GM19023 (cell line): ENCODE measurements around the gene SORT1.
"Not testable (repeated sequence)": the region's sequence is repeated elsewhere in the genome, so short reads cannot be mapped to it uniquely, and the experiment has no call there.

ENCODE experiments used
- ATAC-seq: cut with Tn5 transposase; IDR thresholded peaks from one replicate; pipeline ENCODE4 v1.9.1; 2021; ENCODE audit warnings: mild to moderate bottlenecking, moderate library complexity; ENCODE audit not compliant: unreplicated experiment

SORT1 gene

DNA sequence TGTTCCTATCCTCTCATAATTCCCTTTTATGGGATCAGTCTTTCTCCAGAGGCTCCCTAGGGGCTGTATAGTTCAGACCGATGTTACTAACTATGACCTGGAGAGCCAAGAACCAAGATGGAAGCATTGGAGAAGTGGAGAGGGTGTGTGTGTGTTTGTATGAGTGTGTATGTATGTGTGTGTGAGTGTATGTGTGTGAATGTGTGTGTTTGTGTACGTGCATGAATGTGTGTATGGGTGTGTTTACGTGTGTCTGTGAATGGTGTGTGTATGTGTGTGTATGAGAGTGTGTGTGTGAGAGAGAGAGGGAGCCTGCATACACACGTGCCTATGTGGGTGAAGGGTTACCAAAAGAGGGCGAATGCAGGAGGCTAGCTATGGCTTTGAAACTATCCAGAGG lies 95.8 kb downstream of the SORT1 start:
- no peak for ATAC-seq

DNA sequence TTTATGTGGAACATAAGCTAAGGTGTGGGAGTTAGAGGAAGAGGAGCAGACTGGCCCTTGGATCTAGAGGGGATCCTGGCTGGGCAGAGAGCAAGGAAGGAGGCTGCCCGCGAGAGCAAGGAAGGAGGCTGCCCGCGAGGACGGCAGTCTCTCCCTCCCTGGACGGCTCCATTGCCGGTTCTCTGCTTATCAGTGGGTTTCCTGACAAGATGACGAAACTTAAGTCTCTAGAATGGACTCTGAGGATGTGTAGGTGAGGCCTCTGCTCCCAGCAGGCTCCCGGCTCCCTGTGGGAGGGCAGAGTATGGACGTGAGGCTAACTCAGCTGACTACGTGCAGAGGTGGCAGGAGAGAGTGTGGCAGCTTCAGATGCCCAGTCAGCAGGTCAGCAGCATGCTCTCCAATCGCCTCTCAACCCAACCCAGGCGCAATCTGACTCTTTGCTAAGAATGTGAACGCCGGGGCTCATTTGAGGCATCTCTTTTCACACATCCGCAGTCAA lies 97.0 kb downstream of the SORT1 start:
- ATAC-seq, result no peak

DNA sequence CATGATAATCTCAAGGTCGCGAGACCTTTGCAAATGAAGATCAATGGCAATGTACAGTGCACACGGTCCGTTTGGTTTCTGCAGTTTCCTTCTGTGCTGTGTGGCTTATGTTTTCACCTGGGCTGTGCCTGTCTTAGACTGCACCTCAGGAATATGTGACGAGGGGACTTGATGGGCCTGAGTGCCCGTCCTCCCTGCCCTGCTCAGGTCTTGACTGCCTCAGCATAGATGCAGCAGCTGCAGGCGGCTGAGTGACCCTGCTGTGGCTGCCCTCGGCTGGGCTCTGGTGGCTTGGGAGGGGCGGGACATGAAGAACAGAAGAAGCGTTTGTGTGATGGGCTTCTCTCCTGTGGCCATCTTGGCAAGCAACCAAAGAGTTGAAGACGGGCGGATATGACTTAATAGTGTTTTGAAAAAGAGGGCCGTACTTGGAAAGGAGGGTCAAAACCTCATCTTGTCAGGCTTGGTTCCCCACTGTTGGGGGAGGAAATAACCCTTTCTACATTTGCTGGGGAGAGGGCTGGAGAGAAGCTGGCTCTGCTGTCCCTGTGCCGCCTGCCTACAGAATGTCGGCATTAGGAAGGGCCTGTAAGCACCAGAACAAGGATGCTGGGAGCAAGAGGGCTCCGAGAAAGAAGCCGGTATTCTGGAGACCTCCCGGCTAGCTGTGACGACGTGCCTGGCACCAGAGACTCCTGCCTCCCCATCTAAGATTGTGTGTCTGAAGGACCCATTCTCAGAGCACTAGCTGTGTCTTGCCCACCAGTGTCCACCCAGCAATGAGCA lies 98.0 kb downstream of the SORT1 start:
- no peak for ATAC-seq

DNA sequence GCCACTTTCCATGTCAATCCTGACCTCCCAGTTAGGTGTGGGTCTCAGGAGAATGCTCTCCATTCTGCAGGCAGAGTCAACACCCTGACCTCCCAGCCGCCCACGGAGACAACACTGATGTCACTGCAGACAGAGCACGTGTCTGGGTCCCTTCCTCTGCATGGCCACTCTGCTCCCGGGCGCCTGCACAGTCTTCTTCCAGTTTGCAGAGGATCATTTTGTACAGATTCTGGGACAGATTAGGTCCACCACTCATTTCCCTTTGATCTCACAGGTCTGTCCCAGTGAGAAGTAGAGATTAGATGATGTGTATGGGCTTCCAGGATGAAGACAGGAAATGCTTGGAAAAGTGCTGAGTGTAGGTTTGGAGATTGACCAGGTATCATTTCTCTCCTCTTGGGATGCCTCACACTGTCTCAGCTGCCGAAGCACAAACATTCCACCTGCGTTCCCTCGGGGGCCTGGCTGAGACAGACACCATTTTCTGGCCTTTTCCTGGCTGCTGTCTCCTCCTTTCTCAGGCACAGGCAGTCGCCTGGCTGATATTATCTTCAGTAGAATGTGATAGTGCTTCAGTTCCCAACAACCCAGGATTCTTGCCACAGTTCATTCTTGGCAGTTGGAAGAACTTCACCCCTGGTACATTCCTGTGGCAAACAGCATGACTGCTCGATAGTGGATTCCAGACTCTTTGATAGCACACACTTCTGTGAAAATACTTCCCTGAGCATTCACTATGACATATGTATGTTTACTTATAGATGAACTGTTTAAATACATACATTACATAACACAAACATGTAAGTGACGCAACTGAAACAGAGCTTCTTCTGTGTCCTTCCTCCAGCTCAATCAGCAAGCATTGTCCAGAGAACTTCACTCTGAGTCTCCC lies 98.8 kb downstream of the SORT1 start:
- no peak for ATAC-seq

DNA sequence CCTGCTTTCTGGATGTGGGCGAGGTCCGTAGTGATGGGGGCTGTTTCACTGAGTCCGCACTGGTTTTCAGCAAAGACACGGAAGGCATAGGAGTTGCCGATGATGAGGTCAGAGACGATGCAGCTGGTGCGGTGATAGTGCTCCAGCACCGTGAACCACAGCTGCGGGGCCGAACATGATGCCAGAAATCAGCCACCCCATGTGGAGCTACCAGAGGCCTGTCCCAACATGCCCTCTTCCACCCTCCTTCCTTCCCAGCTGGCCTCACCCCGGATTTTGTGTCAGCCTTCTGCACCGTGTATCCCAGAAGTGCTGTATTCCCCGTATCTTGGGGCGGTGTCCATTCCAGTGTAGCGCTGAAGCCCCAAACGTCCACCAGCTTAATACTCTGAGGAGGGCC lies 100.9 kb downstream of the SORT1 start:
- ATAC-seq, result no peak

DNA sequence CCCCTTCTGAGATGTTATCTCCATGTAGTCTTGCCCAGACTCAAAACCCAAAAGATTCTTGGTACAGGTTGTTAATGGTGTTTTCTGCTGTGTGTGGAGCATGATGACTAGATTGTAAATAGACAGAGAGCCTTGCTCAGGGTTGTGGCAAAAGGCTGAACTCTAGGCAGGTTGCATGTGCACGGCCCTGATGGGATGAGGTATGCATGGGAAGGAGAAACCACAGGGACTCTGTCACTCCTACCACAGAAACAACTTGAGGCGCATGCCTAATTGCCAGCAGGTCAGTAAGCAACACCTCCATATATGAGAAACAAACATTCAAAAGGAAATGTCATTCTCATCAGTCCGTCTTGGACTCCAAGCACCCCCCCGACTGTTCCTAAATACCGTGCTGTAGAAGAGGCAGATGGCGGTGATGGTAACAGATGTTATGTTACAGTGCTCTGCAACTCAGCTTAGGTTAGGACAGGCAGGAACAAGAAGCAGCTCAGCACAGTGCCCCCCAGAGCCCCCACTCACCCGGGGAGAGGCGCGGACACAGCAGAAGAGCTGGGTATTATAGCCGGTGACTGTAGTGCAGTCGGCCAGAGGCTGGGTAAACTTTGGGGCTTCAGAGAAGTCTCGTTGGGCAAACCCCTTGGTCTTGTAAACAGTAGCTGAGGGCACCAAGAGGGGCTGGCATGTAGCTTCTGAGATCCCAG lies 101.9 kb downstream of the SORT1 start:
- no peak for ATAC-seq

DNA sequence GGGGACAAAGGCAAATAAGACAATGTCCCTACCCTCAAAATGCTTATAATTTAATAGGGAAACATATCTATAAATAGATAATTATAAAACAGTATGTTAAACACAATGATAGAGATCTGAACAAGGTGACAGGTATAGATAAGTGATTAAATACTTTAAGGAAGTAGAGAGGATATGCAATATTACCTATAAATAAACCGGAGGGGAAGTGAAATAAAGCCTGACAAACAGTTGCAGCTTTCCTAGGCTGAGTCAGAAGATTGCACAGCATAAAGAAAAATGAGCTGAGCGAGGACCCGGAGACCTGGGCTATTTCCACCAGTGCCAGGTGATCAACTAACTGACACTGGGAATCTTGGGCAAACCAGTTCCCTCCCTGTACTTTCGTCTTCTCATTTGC lies 103.2 kb downstream of the SORT1 start:
- no peak for ATAC-seq

DNA sequence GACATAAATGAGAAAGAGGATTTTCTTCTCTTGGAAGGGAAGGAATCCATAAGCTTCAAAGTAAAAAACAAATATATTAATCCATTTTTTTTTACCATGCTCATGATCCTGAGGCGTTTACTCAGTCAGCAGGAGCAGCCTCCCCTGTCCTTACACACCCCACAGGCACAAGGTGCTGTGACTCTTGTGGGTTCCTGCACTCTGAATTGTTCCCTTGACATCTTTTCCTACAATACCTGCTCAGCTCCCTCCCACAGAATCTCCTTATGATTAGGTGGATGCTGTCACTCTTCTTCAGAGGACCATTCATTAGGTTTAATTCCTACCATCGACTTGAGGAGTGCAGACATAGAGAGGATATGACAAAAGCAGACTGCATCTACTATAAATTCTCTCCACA lies 104.7 kb downstream of the SORT1 start:
- no peak for ATAC-seq

DNA sequence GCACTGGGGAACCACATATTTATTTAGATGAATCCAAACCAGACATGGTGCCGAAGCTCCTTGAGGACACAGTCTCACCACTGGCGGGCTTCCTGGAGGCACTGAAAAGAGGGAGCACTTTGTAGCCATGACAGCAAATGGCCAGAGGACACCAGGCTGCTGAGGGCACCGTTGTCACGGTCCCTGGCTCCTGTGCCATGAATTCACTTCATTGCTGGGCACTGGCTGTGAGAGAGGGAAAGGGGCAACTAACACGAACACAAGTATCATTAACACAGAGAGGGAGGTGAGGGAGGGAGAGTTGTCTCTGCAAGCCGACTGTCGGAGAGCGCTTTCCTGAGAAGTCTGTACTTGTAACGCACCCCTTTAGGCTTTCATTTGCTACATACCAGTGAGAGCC lies 105.4 kb downstream of the SORT1 start:
- ATAC-seq, result no peak

DNA sequence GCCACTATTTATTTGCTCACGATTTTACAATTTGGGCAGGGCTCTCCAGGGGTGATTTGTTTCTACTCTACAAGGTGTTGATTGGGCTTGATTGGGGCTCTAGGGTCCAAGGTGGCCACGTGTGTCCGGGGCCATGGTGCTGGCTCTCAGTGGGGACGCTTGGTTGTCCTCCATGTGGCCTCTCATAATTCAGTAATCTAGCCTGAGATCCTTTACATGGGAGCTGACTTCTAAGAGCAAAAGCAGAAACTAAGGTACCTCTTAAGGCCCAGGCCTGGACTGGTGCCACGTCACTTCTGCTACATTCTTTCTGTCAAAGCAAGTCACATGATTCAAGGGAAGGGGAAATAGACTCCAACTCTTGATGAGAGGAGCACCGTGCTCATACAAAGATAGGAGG lies 106.7 kb downstream of the SORT1 start:
- no peak for ATAC-seq

DNA sequence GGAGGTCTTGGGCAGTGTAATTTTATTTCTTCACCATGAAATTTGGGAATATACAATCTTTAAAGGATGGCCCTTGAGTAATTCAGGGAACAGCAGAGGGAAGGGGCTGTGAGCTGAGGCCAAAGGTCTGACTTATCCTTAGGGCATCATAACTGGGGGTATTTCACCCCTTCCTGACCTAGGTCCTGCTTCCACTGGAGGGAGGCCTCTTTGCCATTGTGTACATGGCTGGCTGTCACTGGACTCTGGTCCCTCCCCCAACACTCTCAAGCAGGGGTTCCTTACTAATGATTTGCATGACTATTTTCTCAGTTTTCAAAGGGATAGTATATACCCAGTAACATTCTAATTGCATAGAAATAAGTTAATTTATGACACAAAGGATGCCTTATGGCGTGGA lies 107.6 kb downstream of the SORT1 start:
- ATAC-seq, result no peak

DNA sequence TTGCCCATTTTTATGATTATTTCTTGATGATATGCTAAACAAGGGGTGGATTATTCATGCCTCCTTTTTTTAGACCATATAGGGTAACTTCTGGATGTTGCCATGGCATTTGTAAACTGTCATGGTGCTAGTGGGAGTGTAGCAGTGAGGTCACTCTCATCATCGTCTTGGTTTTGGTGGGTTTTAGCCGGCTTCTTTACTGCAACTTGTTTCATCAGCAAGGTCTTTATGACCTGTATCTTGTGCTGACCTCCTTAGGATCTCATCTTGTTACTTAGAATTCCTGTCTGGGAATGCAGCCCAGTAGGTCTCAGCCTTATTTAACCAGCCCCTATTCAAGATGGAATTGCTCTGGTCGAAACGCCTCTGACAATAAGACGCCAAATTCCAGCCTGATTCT lies 111.0 kb downstream of the SORT1 start:
- ATAC-seq, result not testable (repeated sequence)

DNA sequence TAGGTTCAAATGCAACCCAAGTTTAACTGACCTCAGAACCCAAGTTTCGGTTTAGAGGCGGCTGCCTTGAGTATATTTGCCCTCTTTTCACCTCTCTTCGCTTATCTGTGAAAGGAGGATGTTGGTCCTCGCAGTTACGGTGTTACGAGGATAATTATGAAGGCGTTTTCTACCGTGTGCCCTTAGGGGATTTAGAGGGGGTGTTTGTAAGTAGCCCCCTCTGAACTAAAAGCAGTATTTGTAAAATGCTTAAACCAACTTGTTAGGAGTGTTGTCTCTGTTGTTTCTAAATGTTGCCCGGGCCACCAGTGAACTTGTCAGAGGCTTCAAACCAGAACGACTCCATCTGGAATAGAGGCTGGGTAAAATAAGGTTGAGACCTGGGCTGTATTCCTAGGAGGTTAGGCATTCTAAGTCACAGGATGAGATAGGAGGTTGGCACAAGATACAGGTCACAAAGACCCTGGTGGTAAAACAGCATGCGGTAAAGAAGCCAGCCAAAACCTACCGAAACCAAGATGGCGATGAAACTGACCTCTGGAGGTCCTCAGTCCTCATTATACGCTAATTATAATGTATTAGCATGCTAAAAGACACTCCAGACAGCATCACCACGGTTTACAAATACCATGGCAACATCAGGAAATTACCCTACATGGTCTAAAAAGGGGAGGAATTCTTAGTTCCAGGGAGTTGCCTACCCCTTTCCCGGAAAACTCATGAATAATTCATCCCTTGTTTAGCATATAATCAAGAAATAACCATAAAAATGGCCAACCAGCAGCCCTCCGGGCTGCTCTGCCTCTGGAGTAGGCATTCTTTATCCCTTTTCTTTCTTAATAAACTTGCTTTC lies 113.7 kb downstream of the SORT1 start:
- ATAC-seq, result peak; percentile 12

DNA sequence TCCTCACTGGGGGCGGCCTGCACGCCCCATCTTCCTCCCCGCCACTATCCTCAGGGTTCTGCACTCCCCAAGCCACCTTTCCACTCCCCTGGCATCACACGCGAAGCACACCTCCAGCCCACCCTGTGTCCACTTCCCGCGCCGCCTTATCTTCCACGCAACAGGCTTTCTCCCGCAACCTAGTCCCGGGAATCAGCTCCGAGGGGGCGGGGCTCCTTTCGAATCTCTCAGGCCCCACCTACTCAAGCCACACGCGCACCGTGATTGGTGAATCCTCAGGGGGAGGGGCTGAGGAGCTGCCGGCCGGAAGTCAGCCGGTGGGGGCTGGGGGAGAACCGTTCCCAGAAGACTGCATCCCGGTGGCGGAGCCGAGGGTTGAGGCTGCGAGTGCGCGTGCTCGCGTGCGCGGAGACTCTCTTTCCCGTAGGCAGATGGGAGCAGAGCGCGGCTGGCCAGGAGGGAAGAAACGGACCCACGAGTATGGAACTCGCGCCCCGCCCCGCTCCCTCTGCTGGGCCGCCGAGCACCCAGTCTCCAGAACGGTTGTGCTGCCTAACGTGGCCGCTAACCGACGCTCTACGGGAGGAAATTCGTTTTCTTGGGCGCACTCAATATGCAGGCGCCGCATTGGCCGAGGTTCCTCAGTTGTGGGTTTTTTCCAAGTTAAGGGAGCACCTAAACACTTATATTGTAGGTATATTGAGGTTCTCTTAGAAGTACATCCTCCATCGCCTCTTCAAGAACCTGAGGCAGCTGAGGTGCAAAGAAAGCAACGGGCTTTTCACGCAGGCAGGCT lies 114.6 kb downstream of the SORT1 start, which contains the start of gene PSRC1:
Gene PSRC1, minus strand, starts transcription at position 194 of the 796 bp plus-strand sequence.
- ATAC-seq, result peak; percentile 98

DNA sequence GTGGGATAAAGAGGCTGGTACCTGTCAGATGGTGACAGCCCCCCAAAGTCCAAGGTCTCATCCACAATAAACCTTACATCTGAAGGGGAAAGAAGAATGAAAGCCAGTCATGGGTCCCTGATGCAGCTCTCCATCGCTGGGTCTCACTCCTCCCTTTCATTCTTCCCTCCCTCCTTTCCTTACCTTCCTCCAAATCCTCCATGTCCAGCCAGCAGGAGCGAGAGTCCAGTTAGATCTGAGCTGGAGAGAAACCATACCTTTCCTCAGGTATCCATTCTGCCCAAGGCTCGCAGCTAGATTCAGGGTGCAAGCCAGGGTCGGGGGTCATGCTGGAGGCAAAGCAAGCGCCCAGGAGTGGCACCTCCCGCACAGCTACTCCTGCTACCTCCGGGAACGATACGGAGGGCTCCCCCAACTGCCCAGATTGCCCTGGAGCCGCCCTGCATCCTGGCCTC lies 115.2 kb downstream of the SORT1 start:
- ATAC-seq, result no peak

DNA sequence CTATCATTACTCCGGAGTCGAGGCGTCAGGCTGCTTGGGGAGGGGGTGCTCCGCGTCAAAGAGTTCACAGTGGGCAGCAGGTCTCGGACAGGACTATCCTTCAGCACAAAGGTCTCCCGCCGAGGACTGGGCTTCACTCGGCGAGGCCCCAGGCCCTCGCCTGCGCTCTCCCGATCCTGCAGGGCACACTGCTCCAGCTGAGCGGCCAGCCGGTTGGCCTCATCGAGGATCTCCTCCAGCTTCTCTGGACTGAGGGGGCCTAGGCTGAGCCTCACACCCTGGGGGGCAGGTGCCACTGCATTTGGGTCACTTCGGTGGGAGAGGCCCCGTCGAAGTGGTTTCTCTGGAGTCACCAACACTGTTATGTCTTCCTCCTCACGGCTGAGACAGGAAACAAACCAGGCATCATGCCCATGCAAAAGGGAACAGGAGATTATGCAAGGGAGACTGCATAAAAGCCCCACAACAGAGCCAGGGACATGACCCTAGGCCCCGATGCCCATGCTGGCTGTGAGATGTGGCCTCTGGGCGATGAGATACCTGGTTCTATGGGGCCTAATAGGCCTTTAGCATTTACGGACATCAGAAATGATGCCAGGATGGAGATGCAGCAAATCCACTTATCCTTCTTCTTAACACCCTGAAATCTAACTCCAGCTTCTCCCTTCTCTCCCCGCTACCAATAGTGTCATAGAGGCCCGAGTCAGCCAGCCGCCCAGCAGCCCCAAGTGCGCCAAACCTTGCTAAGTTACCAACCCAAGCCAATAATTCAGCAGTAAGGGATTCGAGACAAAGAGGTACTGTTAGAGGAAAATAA lies 115.8 kb downstream of the SORT1 start:
- no peak for ATAC-seq

DNA sequence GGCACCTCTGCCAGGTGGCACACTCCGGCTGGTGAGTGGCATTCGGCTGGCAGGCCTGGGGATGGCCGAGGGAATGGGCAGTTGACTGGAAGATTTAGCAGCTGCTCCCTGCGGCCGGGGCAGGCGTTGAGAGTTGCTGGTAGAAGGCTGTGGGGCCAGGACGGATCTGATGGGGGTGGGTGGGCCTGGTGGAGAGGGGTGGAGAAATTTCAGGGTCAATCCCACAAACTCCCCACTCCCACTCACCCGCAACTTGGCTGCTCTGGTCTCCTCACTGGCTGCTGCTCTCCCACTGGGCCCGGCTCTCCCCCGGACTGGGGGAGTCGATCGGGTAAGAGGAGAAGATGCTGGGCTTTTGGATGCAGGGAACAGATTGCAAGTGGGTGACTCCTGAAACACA lies 116.9 kb downstream of the SORT1 start:
- ATAC-seq, result no peak

DNA sequence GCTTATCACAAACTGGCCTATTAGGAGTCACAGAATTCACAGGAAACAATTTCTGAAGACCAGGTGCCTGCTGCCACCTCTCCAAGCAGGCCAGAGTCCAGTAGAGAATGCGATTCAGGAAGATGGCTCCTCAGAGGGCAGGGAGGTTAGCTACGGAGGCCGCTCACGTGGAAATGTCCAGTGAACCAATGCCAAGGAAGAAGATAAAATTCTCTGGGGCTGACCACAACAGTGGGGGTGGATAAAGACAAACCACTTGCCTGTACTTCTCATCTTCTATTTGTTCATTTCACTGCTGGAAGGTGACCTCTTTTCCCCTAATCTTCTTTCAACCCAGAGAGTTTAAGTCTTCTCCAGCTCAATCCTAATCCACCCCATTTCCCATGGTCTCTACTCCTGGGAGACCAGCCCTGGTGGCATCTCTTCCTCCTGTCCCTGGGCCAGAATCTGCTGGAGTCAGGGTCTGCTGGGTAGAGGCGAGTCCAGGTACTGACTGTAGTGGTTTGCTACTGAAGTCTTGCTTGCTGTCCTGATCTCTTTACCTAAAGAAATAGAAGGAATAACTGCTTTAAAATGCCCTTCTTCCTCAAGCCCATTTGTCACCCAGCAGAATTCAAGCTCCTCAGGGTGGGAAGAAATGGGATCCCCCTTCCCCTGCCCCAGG lies 118.0 kb downstream of the SORT1 start:
- no peak for ATAC-seq
